Skeletal muscle satellite cell (primary cell): ENCODE data around the gene FAM83F. TPM values are rescaled to one million over a fixed set of nuclear protein-coding genes. Genes with fewer than 3 reads are reported as not detected.
"Not testable (repeated sequence)": the region's sequence is repeated elsewhere in the genome, so short reads cannot be mapped to it uniquely, and the experiment has no call there.

Experiments
- H3K27me3 ChIP-seq: 2 replicates; pipeline ENCODE4 v1.7.0; 2013; ENCODE audit warnings: low read length; ENCODE audit not compliant: control insufficient read depth, insufficient read depth
- H3K36me3 ChIP-seq: 2 replicates; pipeline ENCODE4 v1.7.0; 2013; ENCODE audit warnings: mild to moderate bottlenecking, control low read depth, low read length; ENCODE audit not compliant: insufficient read depth
- H3K4me1 ChIP-seq: 2 replicates; pipeline ENCODE4 v1.7.0; 2013; ENCODE audit warnings: low read length; ENCODE audit not compliant: control insufficient read depth, insufficient read depth
- H3K4me2 ChIP-seq: 2 replicates; pipeline ENCODE4 v1.7.0; 2013; ENCODE audit warnings: mild to moderate bottlenecking, low read length
- H3K4me3 ChIP-seq: 2 replicates; pipeline ENCODE4 v1.7.0; 2013; ENCODE audit warnings: low read length
- H3K9ac ChIP-seq: 2 replicates; pipeline ENCODE4 v1.7.0; 2013; ENCODE audit warnings: mild to moderate bottlenecking, low read depth, low read length, moderate library complexity
- H3K9me3 ChIP-seq: replicated peaks from 2 replicates; pipeline ENCODE4 v1.7.0; 2013; ENCODE audit warnings: mild to moderate bottlenecking, control low read depth, low read length
- total RNA-seq: library from RNA; depleted of rRNA; stranded (reverse); fragments of >200 nt; gene quantifications from 2 replicates; pipeline ENCODE4 v1.2.3, GENCODE V29; 2012; rRNA removed

FAM83F gene
- total RNA-seq: not detected in 2 replicates

DNA sequence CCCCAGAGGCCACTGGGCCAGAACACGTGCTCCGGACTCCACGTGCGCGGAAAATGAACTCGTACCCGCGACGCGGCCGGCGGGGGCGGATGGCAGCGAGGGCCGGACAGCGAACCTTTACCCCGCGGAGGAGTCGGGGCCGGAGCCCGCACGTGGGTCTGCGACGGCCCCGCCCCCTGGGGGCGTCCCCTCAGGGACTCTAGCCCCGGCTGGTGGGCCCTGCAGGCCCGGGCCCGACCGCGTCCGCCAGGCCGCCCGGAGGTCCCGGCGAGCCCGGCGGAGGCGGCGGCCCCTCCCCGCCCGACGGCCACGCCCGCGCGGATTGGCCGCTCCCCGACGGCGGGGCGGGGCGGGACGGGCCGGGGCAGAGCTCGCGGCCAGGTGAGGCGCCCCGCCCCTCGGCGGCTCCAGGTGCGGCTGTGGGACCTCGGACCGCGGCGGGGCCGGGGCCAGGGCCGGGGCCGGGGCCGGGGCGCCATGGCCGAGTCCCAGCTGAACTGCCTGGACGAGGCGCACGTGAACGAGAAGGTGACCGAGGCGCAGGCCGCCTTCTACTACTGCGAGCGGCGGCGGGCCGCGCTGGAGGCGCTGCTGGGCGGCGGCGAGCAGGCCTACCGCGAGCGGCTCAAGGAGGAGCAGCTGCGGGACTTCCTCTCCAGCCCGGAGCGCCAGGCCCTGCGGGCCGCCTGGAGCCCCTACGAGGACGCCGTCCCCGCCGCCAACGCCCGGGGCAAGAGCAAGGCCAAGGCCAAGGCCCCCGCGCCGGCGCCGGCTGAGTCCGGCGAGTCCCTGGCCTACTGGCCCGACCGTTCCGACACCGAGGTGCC lies at the start of gene FAM83F:
FAM83F (plus strand) TSS at position 389 of the 827 bp plus-strand sequence; CDS start at position 478, 89 bp downstream.
- H3K4me2 ChIP-seq: no peak within 1 kb of the TSS
- no peaks in the 10 kb centered on the region for H3K9me3 ChIP-seq
- no peaks in the 10 kb centered on the region for H3K4me1 ChIP-seq
- H3K4me3 ChIP-seq: no peak within 1 kb of the TSS
- H3K36me3 ChIP-seq: no peaks in the 10 kb centered on the region
- H3K27me3 ChIP-seq: peaks cover 54% of the 10 kb centered on the region
- no peak within 1 kb of the TSS for H3K9ac ChIP-seq

DNA sequence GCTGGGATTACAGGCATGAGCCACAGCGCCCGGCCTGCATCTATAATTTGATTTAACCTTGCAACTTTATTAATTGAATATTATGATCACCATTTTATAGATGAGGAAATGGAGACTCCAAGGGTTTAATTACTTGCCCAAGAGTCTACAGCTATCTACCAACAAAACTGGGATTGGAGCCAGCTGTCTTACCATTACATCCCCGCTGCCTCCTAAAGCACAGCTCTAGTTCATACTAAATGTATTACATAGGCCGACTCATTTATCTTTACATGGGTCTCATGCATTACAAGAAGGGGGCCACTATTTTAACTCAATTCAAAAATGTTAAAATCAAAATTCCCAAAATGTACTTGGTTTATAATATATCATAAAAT lies 48.6 kb upstream of the FAM83F start:
- Histone ChIP-seq H3K4me1 (no peaks in the 10 kb centered on the region), H3K4me3 (no peak overlapping the region), H3K9ac (no peak overlapping the region), H3K9me3 (no peaks in the 10 kb centered on the region), H3K4me2 (no peak overlapping the region), H3K27me3 (peaks cover 26% of the 10 kb centered on the region), H3K36me3 (no peaks in the 10 kb centered on the region)

DNA sequence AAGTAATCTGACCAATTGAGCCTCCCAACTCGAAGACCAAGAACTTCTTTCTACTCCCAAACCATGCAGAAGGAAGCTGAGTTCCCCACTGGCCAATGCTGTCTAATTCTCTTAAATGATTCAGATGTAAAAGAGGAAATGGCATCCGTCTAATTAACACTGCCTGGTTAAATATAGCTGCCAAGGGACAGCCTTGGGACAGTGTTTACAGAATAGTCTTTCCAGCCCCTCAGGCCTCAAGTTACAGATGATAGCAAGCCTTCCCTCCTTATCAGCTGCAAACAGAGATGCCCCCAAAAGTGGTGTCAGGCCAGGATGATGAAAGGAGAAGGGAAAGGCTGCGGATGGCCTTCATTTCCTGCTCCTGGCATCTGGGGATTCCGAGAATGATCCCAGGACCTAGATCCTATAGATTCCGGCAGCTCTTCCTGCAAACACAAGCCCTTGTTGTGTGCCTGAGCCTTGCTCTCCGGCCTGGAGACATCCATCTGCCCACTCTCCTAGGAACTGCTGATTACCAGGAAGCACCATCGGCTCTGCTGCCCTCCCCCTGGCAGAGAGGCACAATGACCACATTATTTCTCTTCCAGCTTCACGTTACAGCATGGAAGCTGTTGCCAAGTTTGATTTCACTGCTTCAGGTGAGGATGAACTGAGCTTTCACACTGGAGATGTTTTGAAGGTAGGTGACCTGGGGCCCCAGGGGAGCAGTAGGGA lies 48.1 kb upstream of the FAM83F start:
- Histone ChIP-seq H3K9ac (no peak overlapping the region), H3K36me3 (no peaks in the 10 kb centered on the region), H3K4me3 (no peak overlapping the region), H3K27me3 (peaks cover 26% of the 10 kb centered on the region), H3K9me3 (no peaks in the 10 kb centered on the region), H3K4me2 (no peak overlapping the region), H3K4me1 (no peaks in the 10 kb centered on the region)

DNA sequence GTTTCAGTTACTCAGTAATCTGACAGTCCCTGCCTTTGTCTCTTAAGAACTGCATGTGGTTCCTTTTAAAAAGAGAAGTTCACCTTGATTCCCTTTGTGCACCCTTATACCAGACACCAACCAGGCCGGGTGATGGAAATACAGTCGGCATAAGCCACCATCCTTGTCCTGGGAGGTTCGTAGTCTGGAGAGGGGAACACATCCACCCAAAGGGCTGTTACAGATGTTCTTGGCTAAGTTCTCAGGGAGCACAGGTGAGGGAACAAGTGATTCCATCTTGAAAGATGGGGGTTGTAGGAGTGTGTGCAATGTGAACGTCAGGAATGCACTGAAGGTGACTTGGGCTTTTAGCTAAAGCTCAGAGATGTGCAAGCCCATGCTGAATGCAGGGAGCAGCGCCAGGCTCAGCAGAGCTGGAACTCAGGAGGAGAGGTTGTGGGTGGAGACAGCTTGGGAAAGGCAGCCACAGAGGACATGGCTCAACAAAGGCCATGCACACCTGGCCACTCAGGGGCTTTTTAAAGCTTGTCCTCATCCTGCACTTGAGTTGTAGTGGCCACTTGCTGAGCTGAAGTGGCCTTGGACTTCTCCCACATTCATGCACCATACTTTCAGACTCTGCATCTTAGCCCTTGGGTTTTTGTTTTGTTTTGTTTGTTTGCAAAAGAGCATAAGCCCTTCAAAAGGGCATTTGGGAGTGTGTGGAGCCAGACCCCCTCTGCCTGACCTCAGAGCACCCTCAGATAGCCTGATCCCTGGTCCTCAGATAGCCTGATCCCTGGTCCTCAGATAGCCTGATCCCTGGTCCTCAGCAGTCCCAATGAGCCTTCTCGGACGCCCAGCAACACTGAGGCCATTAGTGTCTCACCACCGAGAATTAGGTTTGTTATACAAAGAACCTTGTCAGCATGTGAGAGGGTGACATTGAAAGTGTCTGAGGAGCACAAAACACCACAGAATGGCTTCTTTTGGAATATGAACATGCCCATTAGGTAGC lies 47.2 kb upstream of the FAM83F start:
- Histone ChIP-seq H3K27me3 (peaks cover 30% of the 10 kb centered on the region), H3K4me2 (no peak overlapping the region), H3K9ac (no peak overlapping the region), H3K4me3 (no peak overlapping the region), H3K4me1 (no peaks in the 10 kb centered on the region), H3K36me3 (no peaks in the 10 kb centered on the region), H3K9me3 (no peaks in the 10 kb centered on the region)

DNA sequence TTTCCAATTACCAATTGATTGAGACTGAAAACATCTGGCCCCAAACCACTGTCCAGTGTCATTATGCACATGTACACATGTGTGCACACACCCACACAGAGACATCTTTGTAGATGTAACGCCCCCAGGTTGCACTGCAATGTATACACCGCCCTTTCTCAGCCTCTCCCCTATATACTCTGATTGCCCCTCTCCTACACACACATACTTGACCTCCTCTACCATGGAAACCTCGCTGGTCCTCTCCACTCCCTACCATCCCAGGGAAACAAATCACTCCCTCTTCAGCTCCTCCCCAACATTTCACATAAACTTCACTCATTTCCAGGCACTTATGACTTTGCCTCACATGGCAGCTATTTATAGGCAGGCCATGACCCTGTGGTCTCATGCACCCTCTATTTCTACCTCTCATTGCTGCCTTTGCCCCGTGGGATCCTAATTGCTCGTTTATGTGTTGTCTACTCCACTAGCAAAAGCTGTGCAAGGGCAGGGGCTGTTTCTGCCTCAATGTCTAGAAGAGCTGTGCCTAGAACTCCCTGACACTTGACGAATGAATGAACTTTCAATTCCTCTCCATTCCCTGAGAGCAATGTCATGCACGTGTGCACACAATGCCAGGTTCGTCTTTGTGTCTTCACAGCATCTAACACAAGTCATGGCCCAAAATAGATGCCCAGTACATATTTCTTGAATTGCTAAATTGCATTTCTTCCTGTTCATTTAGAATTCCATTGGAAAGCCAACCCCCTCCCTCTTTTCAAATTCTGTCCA lies 44.6 kb upstream of the FAM83F start:
- no peaks in the 10 kb centered on the region for H3K36me3 ChIP-seq
- no peak overlapping the region for H3K4me3 ChIP-seq
- no peak overlapping the region for H3K9ac ChIP-seq
- no peaks in the 10 kb centered on the region for H3K9me3 ChIP-seq
- H3K4me2 ChIP-seq: no peak overlapping the region
- H3K27me3 ChIP-seq: peaks cover 33% of the 10 kb centered on the region
- H3K4me1 ChIP-seq: peaks cover 4% of the 10 kb centered on the region

DNA sequence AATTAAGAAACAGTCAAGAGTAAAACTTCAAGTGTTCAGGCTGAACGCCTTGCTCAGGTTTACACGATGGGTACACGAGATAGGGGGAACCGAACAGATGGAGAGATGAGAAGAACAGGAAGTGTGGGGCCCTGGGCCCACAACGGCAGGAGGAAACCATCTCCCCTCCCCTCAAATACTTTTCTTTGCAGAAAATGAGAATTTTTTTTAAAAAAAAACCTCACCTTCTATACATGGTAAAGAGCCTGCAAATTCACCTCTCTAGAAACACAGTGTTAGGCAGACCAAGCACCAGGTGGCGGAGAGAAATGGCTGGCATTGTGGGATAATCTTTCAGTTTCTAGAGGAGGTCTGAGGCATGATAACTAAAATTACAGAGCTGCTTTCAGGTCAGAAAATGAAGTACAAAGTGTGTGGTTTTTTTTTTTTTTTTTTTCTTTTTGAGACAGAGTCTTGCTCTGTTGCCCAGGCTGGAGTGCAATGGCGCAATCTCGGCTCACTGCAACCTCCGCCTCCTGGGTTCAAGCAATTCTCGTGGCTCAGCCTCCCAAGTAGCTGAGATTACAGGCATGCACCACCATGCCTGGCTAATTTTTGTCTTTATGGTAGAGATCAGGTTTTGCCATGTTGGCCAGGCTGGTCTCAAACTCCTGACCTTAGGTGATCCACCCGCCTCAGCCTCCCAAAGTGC lies 43.0 kb upstream of the FAM83F start:
- H3K4me1 ChIP-seq, H3K36me3 ChIP-seq: not testable (repeated sequence)

DNA sequence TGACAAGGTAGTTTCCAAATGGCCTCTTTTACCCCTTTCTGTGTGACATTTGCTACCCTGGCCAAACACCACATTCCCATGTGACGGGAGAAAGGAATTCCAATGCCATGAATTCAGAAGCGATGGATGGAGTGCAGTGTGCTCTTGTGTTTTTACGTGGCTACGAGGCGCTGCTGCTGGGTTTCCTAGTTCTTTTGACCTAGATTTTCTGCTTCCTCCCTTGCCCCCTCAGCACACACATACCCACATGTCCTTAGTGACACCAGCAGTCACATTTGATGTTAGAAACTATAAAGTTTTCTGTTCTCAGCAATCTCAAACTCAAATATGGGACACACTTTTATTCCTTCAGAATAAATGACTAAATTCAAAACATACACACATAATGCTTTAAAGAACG lies 42.4 kb upstream of the FAM83F start:
- Histone ChIP-seq H3K4me2 (no peak overlapping the region), H3K9ac (no peak overlapping the region), H3K4me1 (peaks cover 4% of the 10 kb centered on the region), H3K27me3 (peaks cover 22% of the 10 kb centered on the region), H3K4me3 (no peak overlapping the region), H3K9me3 (no peaks in the 10 kb centered on the region), H3K36me3 (no peaks in the 10 kb centered on the region)

More for the DNA sequence above, 43.0 kb upstream of the FAM83F start:
- H3K27me3 ChIP-seq: peaks cover 28% of the 10 kb centered on the region
- not testable (repeated sequence) for H3K9me3 ChIP-seq, H3K4me2 ChIP-seq, H3K9ac ChIP-seq, H3K4me3 ChIP-seq

DNA sequence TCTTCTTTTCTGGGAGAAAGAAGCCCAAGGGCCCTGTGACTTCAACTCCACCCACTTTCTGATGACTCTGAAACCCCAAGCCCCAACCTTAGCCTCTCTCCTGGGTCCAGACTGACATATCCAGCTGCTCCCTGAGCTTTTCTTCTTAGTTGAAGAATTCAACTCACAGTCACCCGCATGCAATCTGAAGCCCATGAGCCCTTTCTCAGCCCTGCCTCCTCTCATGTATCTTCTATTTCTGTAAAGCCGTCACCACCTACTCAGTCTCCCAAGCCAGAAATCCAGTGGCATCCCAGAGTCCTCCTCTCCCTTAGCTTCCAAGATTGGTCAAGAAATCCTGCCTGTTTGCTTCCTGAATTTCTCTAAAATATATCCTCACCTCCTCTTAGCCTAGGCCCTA lies 41.7 kb upstream of the FAM83F start:
- Histone ChIP-seq H3K9me3 (no peaks in the 10 kb centered on the region), H3K27me3 (peaks cover 21% of the 10 kb centered on the region), H3K4me1 (peaks cover 4% of the 10 kb centered on the region), H3K9ac (no peak overlapping the region), H3K4me3 (no peak overlapping the region), H3K36me3 (no peaks in the 10 kb centered on the region), H3K4me2 (no peak overlapping the region)

DNA sequence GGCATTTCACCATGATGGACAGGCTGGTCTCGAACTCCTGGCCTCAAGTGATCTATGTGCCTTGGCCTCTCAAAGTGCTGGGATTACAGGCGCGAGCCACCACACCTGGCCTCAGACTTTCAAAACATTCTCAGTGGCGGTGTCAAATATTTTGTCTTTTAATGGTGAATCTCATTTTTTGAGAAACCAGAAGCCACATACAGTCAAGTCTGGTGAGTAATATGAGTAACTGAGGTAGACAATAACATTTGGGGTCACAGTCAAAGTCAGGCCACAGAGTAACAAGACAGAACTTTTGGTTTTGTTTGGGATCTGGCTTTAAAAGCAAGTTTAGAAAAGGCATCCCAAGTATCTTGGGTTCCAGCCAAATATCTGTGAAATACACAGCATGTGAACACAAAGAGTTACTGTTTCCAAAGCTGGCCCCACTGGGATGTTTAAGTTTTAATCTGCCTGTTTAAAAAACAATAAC lies 40.1 kb upstream of the FAM83F start:
- Histone ChIP-seq H3K4me3 (no peak overlapping the region), H3K27me3 (peaks cover 11% of the 10 kb centered on the region), H3K4me1 (peaks cover 10% of the 10 kb centered on the region), H3K36me3 (no peaks in the 10 kb centered on the region), H3K4me2 (no peak overlapping the region), H3K9ac (no peak overlapping the region), H3K9me3 (no peaks in the 10 kb centered on the region)

DNA sequence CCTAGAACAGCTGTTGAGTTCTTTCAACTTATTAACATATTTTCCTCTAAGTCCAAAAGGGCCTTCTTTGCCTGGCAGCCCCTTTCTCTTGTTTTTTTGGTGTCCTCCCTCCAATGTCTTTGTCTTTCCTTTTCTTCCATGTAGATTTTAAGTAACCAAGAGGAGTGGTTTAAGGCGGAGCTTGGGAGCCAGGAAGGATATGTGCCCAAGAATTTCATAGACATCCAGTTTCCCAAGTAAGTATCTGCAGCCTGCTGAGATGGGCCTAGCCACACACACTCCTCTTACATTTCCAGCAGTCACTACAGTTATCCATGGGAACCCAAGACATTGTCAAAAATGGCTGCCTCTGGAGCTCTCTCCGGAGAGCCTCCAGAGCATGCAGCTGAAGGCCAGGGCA lies 39.1 kb upstream of the FAM83F start:
- Histone ChIP-seq H3K36me3 (no peaks in the 10 kb centered on the region), H3K27me3 (peaks cover 7% of the 10 kb centered on the region), H3K9me3 (no peaks in the 10 kb centered on the region), H3K9ac (no peak overlapping the region), H3K4me3 (no peak overlapping the region), H3K4me1 (peaks cover 20% of the 10 kb centered on the region), H3K4me2 (no peak overlapping the region)
